ENCODE measurements around the gene UPF2. TPM values are rescaled to one million over a fixed set of nuclear protein-coding genes. Genes with fewer than 3 reads are reported as not detected.

UPF2 gene
- total RNA-seq, 2 donors from 2014 or later, result 10.6 to 26.0 TPM

- Histone ChIP-seq H3K9me3 (no peaks in the 10 kb centered on the region), H3K27me3 (replicated peaks; ENCODE audit: insufficient read depth) (no peaks in the 10 kb centered on the region), H3K27ac (no peak overlapping the region), H3K4me1 (ENCODE audit: control insufficient read depth in 1 of 2, low read depth in 2 of 2) (no peaks in the 10 kb centered on the region), H3K36me3 (no peaks in the 10 kb centered on the region), H3K4me3 (no peak overlapping the region)
- ATAC-seq (ENCODE audit: insufficient number of reproducible peaks, low FRiP score, low read depth) (no peak), DNase-seq (ENCODE audit: low spot score) (no peak)
- no peak for TF ChIP-seq CTCF (IDR thresholded peaks at IDR 0.05)
These were observed 134.1 kb downstream of the UPF2 start for GRCh38 chr10:11908536-11908935.

- TF ChIP-seq CTCF (IDR thresholded peaks at IDR 0.05), result no peak
- Histone ChIP-seq H3K27ac (no peak overlapping the region), H3K36me3 (no peaks in the 10 kb centered on the region), H3K4me3 (no peak overlapping the region), H3K4me1 (ENCODE audit: control insufficient read depth in 1 of 2, low read depth in 2 of 2) (no peaks in the 10 kb centered on the region), H3K9me3 (no peaks in the 10 kb centered on the region), H3K27me3 (replicated peaks; ENCODE audit: insufficient read depth) (no peaks in the 10 kb centered on the region)
- ATAC-seq (ENCODE audit: insufficient number of reproducible peaks, low FRiP score, low read depth), result no peak
- no peak for DNase-seq (ENCODE audit: low spot score)
These were observed 134.7 kb downstream of the UPF2 start for GRCh38 chr10:11907914-11908313.

GRCh38 chr10:11906714-11907113, 135.9 kb downstream of the UPF2 start:
- no peaks in the 10 kb centered on the region for H3K36me3 ChIP-seq
- H3K27ac ChIP-seq, result no peak overlapping the region
- H3K4me3 ChIP-seq, result no peak overlapping the region
- H3K4me1 ChIP-seq (ENCODE audit: control insufficient read depth in 1 of 2, low read depth in 2 of 2), result no peaks in the 10 kb centered on the region
- TF ChIP-seq CTCF (IDR thresholded peaks at IDR 0.05), result no peak
- no peaks in the 10 kb centered on the region for H3K9me3 ChIP-seq
- ATAC-seq (ENCODE audit: insufficient number of reproducible peaks, low FRiP score, low read depth) (no peak), DNase-seq (ENCODE audit: low spot score) (no peak)
- no peaks in the 10 kb centered on the region for H3K27me3 ChIP-seq (replicated peaks; ENCODE audit: insufficient read depth)

DNA sequence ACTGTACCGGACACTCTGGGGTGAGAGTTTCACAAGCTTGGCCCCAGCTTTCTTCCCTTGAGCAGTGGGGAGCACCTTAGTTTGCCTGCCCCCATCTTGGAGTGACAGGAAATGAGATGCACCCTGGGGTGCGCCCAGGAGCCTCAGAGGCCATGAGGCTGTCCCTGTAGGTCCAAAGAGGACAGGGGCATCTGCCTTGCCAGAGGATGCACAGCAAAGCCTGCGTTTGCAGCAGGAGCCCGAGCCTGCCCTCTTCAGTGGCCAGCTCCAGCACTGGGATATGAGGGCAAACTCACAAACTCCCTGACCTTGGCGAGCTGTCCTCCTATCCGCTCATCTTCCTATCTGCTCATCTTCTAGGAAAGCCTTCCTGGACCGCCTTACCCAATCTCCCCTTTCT, 140.0 kb downstream of the UPF2 start:
- no peak for ATAC-seq (ENCODE audit: insufficient number of reproducible peaks, low FRiP score, low read depth)

DNA sequence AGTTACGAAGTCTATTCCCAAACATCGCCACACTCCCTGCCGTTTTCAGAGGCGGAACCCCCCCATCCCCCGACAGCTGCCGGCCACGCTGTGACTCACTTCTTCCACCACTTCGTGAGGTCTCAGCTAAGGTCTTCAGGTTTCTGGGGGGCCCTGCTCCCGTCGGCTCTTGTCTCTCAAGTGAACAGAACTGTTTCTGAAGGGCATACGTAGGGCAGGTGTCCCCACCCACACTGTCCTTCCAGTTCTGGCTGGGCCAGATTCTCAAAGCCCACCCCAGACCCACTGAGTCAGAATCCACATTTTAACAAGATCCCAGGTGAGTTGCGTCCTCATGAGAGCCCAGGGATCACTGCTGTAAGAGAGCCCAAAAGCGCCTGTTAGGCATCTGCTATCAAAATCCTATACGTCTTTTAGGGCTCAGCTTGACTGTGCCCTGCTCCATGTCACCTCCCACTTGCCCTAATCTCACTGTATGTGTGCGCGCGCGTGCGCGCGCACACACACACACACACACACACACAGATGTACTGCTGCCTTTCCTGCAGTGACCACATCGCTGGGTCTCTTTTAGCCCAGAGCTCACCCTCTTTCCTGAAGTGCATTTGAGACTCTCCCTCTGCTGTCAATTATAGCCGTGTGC, 140.7 kb downstream of the UPF2 start:
- Histone ChIP-seq H3K27me3 (replicated peaks; ENCODE audit: insufficient read depth) (no peaks in the 10 kb centered on the region), H3K4me1 (ENCODE audit: control insufficient read depth in 1 of 2, low read depth in 2 of 2) (no peaks in the 10 kb centered on the region), H3K9me3 (no peaks in the 10 kb centered on the region), H3K36me3 (no peaks in the 10 kb centered on the region), H3K27ac (no peak overlapping the region), H3K4me3 (no peak overlapping the region)
- no peak for TF ChIP-seq CTCF (IDR thresholded peaks at IDR 0.05)
- ATAC-seq (ENCODE audit: insufficient number of reproducible peaks, low FRiP score, low read depth), result no peak
- DNase-seq (ENCODE audit: low spot score), result no peak

More for the DNA sequence above, 140.0 kb downstream of the UPF2 start:
- Histone ChIP-seq H3K36me3 (no peaks in the 10 kb centered on the region), H3K27me3 (replicated peaks; ENCODE audit: insufficient read depth) (no peaks in the 10 kb centered on the region), H3K4me3 (no peak overlapping the region), H3K27ac (no peak overlapping the region), H3K4me1 (ENCODE audit: control insufficient read depth in 1 of 2, low read depth in 2 of 2) (no peaks in the 10 kb centered on the region), H3K9me3 (no peaks in the 10 kb centered on the region)
- DNase-seq (ENCODE audit: low spot score), result no peak
- TF ChIP-seq CTCF (IDR thresholded peaks at IDR 0.05), result no peak

Data from thoracic aorta (tissue), 2 donors.